Measurements from ENCODE around the gene JARID2. TPM values are rescaled to one million over a fixed set of nuclear protein-coding genes. Genes with fewer than 3 reads are reported as not detected.

JARID2 gene
- total and polyA plus RNA-seq, 2 of the 4 experiments (the other 2 are of a cell fraction), result 9.6 to 12.9 TPM

DNA sequence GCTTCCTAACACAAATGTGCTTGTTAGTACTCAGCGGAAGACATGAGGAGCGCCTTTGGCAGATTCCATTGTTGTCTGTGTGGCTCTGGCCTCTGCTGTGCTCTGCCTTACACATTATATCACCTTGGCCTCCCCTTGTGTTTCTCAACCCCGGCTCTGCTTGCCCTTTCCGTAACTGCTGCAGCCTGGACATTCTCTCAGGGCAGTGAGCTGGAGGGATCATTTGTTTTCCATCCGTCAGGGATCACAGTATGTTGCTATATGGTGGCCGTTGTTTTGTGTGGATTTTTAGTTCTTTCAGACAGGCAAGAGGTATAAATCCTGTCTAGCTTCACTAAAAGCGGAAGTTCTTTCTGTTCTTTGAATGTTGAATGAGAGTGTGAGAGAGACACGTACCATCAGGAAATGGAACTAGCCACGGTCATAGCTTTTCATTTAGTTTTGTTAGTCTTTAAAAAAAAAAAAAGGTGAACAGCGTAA lies 175.1 kb downstream of the JARID2 start:
- Histone ChIP-seq H3K79me1 (ENCODE audit: low read depth in 1 of 2, low read length in 2 of 2) (peaks cover 38 to 55% of the 10 kb centered on the region in 2 experiments), H3K14ac (replicated peaks; ENCODE audit: low read depth, low read length) (no peak overlapping the region), H3K27ac (ENCODE audit: insufficient read depth, low read length) (no peak overlapping the region), H3K4me2 (ENCODE audit: low read depth, low read length) (no peak overlapping the region; the same call in 1 of the 2 replicates), H4K91ac (ENCODE audit: insufficient read depth, low read depth, low read length) (no peak overlapping the region), H4K5ac (ENCODE audit: low read depth, low read length) (no peak overlapping the region), H2AK9ac (replicated peaks; ENCODE audit: low read depth, low read length, poor library complexity) (no peak overlapping the region), H3K4me1 (ENCODE audit: control insufficient read depth, insufficient read depth, low read length) (peaks cover 2% of the 10 kb centered on the region; the same call in 1 of the 2 replicates), H2BK120ac (ENCODE audit: low read depth, low read length) (no peak overlapping the region), H3K9me3 (ENCODE audit: control insufficient read depth, insufficient read depth, low read length) (peaks cover 7% of the 10 kb centered on the region), H3K23ac (ENCODE audit: low read depth, low read length) (no peak overlapping the region), H3K18ac (ENCODE audit: low read depth, low read length) (no peak overlapping the region), H4K20me1 (ENCODE audit: insufficient read depth, low read length) (peaks cover 64% of the 10 kb centered on the region), H3K9ac (ENCODE audit: low read depth, low read length) (no peak overlapping the region), H3K4ac (ENCODE audit: low read depth, low read length) (no peak overlapping the region), H2AK5ac (ENCODE audit: low read depth, low read length) (no peak overlapping the region), H2BK5ac (ENCODE audit: low read depth, low read length, poor library complexity, severe bottlenecking) (no peak overlapping the region), H3K9me1 (ENCODE audit: insufficient read depth, low read length) (peaks cover 3% of the 10 kb centered on the region; the same call in 1 of the 2 replicates), H3K56ac (ENCODE audit: extremely low read depth, insufficient read depth, low read length) (no peak overlapping the region), H2BK15ac (ENCODE audit: low read depth, low read length) (no peak overlapping the region), H2AFZ (replicated peaks; ENCODE audit: low read length, poor library complexity) (no peak overlapping the region), H4K8ac (ENCODE audit: low read depth in 2 of 2, low read length in 2 of 2) (no peak overlapping the region), H3K36me3 (ENCODE audit: control insufficient read depth, insufficient read depth, low read length) (peaks cover 1% of the 10 kb centered on the region; the same call in 1 of the 2 replicates), H3K4me3 (ENCODE audit: insufficient read depth, low read depth, low read length) (no peak overlapping the region), H3K27me3 (ENCODE audit: control insufficient read depth, insufficient read depth, low read length) (no peaks in the 10 kb centered on the region), H2BK20ac (ENCODE audit: low read depth, low read length) (no peak overlapping the region)
- ChIA-PET POLR2A (ENCODE audit: unreplicated experiment) (interaction anchor here (0.6 kb wide), 1 partner anchor 242 kb away, joined by 3 read pairs; no protein-coding TSS in a partner anchor), CTCF (interaction anchor here (0.7 kb wide), 1 partner anchor 38 kb away, joined by 5 read pairs; no protein-coding TSS in a partner anchor)
- no peak for ATAC-seq (ENCODE audit: low read depth)
- intact Hi-C loops (cut with micrococcal nuclease), result no loop called here
- TF ChIP-seq SMC3 (IDR thresholded peaks at IDR 0.05; ENCODE audit: low read depth, low read length), result no peak
- no peak for TF ChIP-seq MAFK (IDR thresholded peaks at IDR 0.05; ENCODE audit: low read depth, low read length)
- BruUV-seq (replicated peaks), result no TSS peak
- in situ Hi-C loops (cut with MboI; ENCODE audit: low sequenced_read_pairs), result no loop called here
- dilution Hi-C loops (cut with HindIII; ENCODE audit: low sequenced_read_pairs, unreplicated experiment), result no loop called here
- 82% methylated on average over 2 of the region's 10 CpGs; no CpG with 5 or more reads in 1 of the 2 experiments for WGBS, 2 experiments (ENCODE audit: extremely low coverage in 2 of 2, insufficient read length in 1 of 2)
- DNase-seq, result no peak
